ENCODE measurements around the gene HOXC9. TPM values are rescaled to one million over a fixed set of nuclear protein-coding genes. Genes with fewer than 3 reads are reported as not detected.

Gene HOXC9
- total RNA-seq, 2 donors from 2014 or later: 0.23 to 3.0 TPM

GRCh38 chr12:54011665-54012532 is 11.9 kb downstream of the HOXC9 start:
- H3K27ac ChIP-seq: no peak overlapping the region
- H3K4me3 ChIP-seq: no peak overlapping the region
- peaks cover 74% of the 10 kb centered on the region for H3K27me3 ChIP-seq (replicated peaks; ENCODE audit: insufficient read depth)
- no peaks in the 10 kb centered on the region for H3K36me3 ChIP-seq
- H3K4me1 ChIP-seq (replicated peaks): no peaks in the 10 kb centered on the region
- intact Hi-C loops (cut with DNase I): no loop called here
- TF ChIP-seq CTCF (IDR thresholded peaks at IDR 0.05): no peak
- TF ChIP-seq POLR2AphosphoS5 (IDR thresholded peaks at IDR 0.05): no peak
- no peak for TF ChIP-seq POLR2A (IDR thresholded peaks at IDR 0.05)
- WGBS: 21% methylated on average over 14 of the region's 14 CpGs
- no peaks in the 10 kb centered on the region for H3K9me3 ChIP-seq
- no peak for DNase-seq (ENCODE audit: low spot score)

- peaks cover 71% of the 10 kb centered on the region for H3K27me3 ChIP-seq (replicated peaks; ENCODE audit: insufficient read depth)
- H3K27ac ChIP-seq: no peak overlapping the region
- intact Hi-C loops (cut with DNase I): no loop called here
- no peaks in the 10 kb centered on the region for H3K4me1 ChIP-seq (replicated peaks)
- TF ChIP-seq CTCF (IDR thresholded peaks at IDR 0.05) (no peak), POLR2A (IDR thresholded peaks at IDR 0.05) (no peak), POLR2AphosphoS5 (IDR thresholded peaks at IDR 0.05) (no peak)
- no peaks in the 10 kb centered on the region for H3K36me3 ChIP-seq
- no peak overlapping the region for H3K4me3 ChIP-seq
- H3K9me3 ChIP-seq: no peaks in the 10 kb centered on the region
- DNase-seq (ENCODE audit: low spot score): no peak
- WGBS: 35% methylated on average over 6 of the region's 6 CpGs
These were observed 12.9 kb downstream of the HOXC9 start for GRCh38 chr12:54012631-54013409.

GRCh38 chr12:54014377-54015017 is 14.5 kb downstream of the HOXC9 start:
- Histone ChIP-seq H3K27me3 (replicated peaks; ENCODE audit: insufficient read depth) (peaks cover 73% of the 10 kb centered on the region), H3K36me3 (no peaks in the 10 kb centered on the region), H3K9me3 (no peaks in the 10 kb centered on the region), H3K4me1 (replicated peaks) (no peaks in the 10 kb centered on the region), H3K4me3 (no peak overlapping the region), H3K27ac (no peak overlapping the region)
- 7% methylated on average over 36 of the region's 36 CpGs for WGBS
- no peak for DNase-seq (ENCODE audit: low spot score)
- intact Hi-C loops (cut with DNase I): no loop called here
- TF ChIP-seq CTCF (IDR thresholded peaks at IDR 0.05): no peak
- TF ChIP-seq POLR2A (IDR thresholded peaks at IDR 0.05): no peak
- no peak for TF ChIP-seq POLR2AphosphoS5 (IDR thresholded peaks at IDR 0.05)

- 11% methylated on average over 23 of the region's 23 CpGs for WGBS
These were observed 15.3 kb downstream of the HOXC9 start for GRCh38 chr12:54015018-54015931.

More at GRCh38 chr12:54015018-54015931, 15.3 kb downstream of the HOXC9 start:
- DNase-seq (ENCODE audit: low spot score): no peak
- intact Hi-C loops (cut with DNase I): no loop called here
- Histone ChIP-seq H3K4me1 (replicated peaks) (no peaks in the 10 kb centered on the region), H3K36me3 (no peaks in the 10 kb centered on the region), H3K4me3 (no peak overlapping the region), H3K9me3 (no peaks in the 10 kb centered on the region), H3K27me3 (replicated peaks; ENCODE audit: insufficient read depth) (peaks cover 69% of the 10 kb centered on the region), H3K27ac (no peak overlapping the region)
- TF ChIP-seq POLR2A (IDR thresholded peaks at IDR 0.05): no peak
- TF ChIP-seq POLR2AphosphoS5 (IDR thresholded peaks at IDR 0.05): no peak
- no peak for TF ChIP-seq CTCF (IDR thresholded peaks at IDR 0.05)
